Stomach (tissue), 9 donors: Measurements from ENCODE around the gene TP53RK. TPM values are rescaled to one million over a fixed set of nuclear protein-coding genes. Genes with fewer than 3 reads are reported as not detected.

Experiments used
- DNase-seq, 2 donors: peaks; one replicate each; pipeline versions ENCODE4 v3.0.0 to v3.0.0-alpha.2; 2013 to 2019
- H3K27ac ChIP-seq, 5 donors: fragments of 200-600 bp in 4 of 5; sonication (generic) in 4 of 5; one replicate each; pipeline ENCODE4 v1.5.1; 2013 to 2019; ENCODE audit warnings: mild to moderate bottlenecking in 1 of 5, moderate library complexity in 1 of 5
- H3K27me3 ChIP-seq, 3 donors: fragments of 200-600 bp; sonication (generic); one replicate each; pipeline ENCODE4 v1.5.1; 2017 to 2019; ENCODE audit warnings: mixed run types in 1 of 3
- H3K36me3 ChIP-seq, 4 donors: fragments of 200-600 bp; sonication (generic); 1 replicate in 3 of 4; 2 replicates in 1 of 4; pipeline ENCODE4 v1.5.1; 2016 to 2019
- H3K4me1 ChIP-seq, 4 donors: fragments of 200-600 bp; sonication (generic); one replicate each; pipeline ENCODE4 v1.5.1; 2016 to 2019
- H3K4me3 ChIP-seq, 4 donors: fragments of 200-600 bp; sonication (generic) in 3 of 4; one replicate each; pipeline ENCODE4 v1.5.1; 2016 to 2019; ENCODE audit warnings: mild to moderate bottlenecking in 1 of 4
- H3K9me3 ChIP-seq, 4 donors: fragments of 200-600 bp; sonication (generic); one replicate each; pipeline ENCODE4 v1.5.1; 2016 to 2019
- CTCF ChIP-seq, 7 experiments: fragments of 450-650 bp in 4 of 7; fragments of 200-600 bp in 3 of 7; sonication (generic) in 3 of 7; IDR thresholded peaks; one replicate each; pipeline ENCODE4 v1.5.1; 2016 to 2019; ENCODE audit warnings: antibody characterized with exemption in 7 of 7, control low read depth in 2 of 7, mild to moderate bottlenecking in 1 of 7
- EP300 ChIP-seq: sonication (generic); formaldehyde crosslinking; IDR thresholded peaks from one replicate; pipeline ENCODE4 v1.6.1; 2017; ENCODE audit warnings: antibody characterized with exemption
- POLR2A ChIP-seq, 4 donors: fragments of 450-650 bp; IDR thresholded peaks; one replicate each; pipeline ENCODE4 v1.6.1; 2016; ENCODE audit warnings: antibody characterized with exemption in 4 of 4, control low read depth in 2 of 4, mild to moderate bottlenecking in 1 of 4, moderate library complexity in 1 of 4
- POLR2AphosphoS5 ChIP-seq, 3 donors: sonication (generic); formaldehyde crosslinking; IDR thresholded peaks; one replicate each; pipeline ENCODE4 v1.6.1; 2016; ENCODE audit warnings: antibody characterized with exemption in 3 of 3
- WGBS, 5 donors: extraction: QIAGEN DNeasy Blood & Tissue Kit in 3 of 5; methylation state at CpG; one replicate each; pipeline versions ENCODE4 v1.1.5 to v1.1.7; 2013 to 2018; 5-methylcytosine and 5-hydroxymethylcytosine counted together
- intact Hi-C: fragments of 100-400 bp; cut with DNase I; formaldehyde crosslinking; loops from one replicate; pipeline ENCODE4 v1.15.1; 2023; ENCODE audit warnings: low total_unique reads
- polyA plus RNA-seq, 3 donors: library from polyadenylated mRNA; stranded (reverse); fragments of 200-250 nt; gene quantifications; one replicate each; pipeline ENCODE4 v1.2.3, GENCODE V29; 2013
- total RNA-seq, 5 donors: library from RNA; depleted of rRNA; stranded (reverse); fragments of >200 nt; gene quantifications; one replicate each; pipeline versions ENCODE4 v1.1.0 to v1.2.3, GENCODE V29; 2014 to 2016
- donor health status: healthy with polysubstance abuse.
- donor health status: Bipolar disorder and iron deficiency.
- donor health status: healthy.

TP53RK gene
- total and polyA plus RNA-seq, 8 donors: 1.8 to 64.3 (median 12.9) TPM

- no peaks in the 10 kb centered on the region for H3K27me3 ChIP-seq
- no peak overlapping the region for H3K4me3 ChIP-seq
- H3K36me3 ChIP-seq: peaks cover 0 to 9% (median 0%) of the 10 kb centered on the region in 4 donors
- WGBS, 5 donors: 93 to 100% (median 96%) methylated on average over 2 to 3 of the region's 3 CpGs
- peaks cover 0 to 26% (median 13%) of the 10 kb centered on the region in 4 donors for H3K9me3 ChIP-seq
- intact Hi-C loops: no loop called here
- DNase-seq: no peak
- no peaks in the 10 kb centered on the region for H3K4me1 ChIP-seq
- TF ChIP-seq CTCF (IDR thresholded peaks at IDR 0.05): no peak
- no peak for TF ChIP-seq POLR2A (IDR thresholded peaks at IDR 0.05)
- TF ChIP-seq EP300: no peak
- TF ChIP-seq POLR2AphosphoS5 (IDR thresholded peaks at IDR 0.05): no peak
- H3K27ac ChIP-seq: no peak overlapping the region
These were observed 17.2 kb downstream of the TP53RK start for GRCh38 chr20:46671866-46672542.

GRCh38 chr20:46670585-46671584 is 18.4 kb downstream of the TP53RK start:
- intact Hi-C loops: no loop called here
- H3K27me3 ChIP-seq: no peaks in the 10 kb centered on the region
- peaks cover 0 to 9% (median 0%) of the 10 kb centered on the region in 4 donors for H3K36me3 ChIP-seq
- no peak overlapping the region for H3K4me3 ChIP-seq
- TF ChIP-seq POLR2AphosphoS5 (IDR thresholded peaks at IDR 0.05) (no peak), CTCF (IDR thresholded peaks at IDR 0.05) (no peak), POLR2A (IDR thresholded peaks at IDR 0.05) (no peak), EP300 (no peak)
- no peak overlapping the region for H3K27ac ChIP-seq
- no peaks in the 10 kb centered on the region for H3K4me1 ChIP-seq
- H3K9me3 ChIP-seq: peaks cover 0 to 26% (median 13%) of the 10 kb centered on the region in 4 donors
- peak in 1 of 2 donors; percentile 49 for DNase-seq
- whole genome bisulfite sequencing, 5 donors: 39 to 65% (median 52%) methylated on average over 3 of the region's 3 CpGs

- Histone ChIP-seq H3K36me3 (peaks cover 0 to 9% (median 0%) of the 10 kb centered on the region in 4 donors), H3K27me3 (no peaks in the 10 kb centered on the region), H3K9me3 (peaks cover 0 to 26% (median 13%) of the 10 kb centered on the region in 4 donors), H3K27ac (no peak overlapping the region), H3K4me3 (no peak overlapping the region), H3K4me1 (no peaks in the 10 kb centered on the region)
- no peak for DNase-seq
- TF ChIP-seq EP300 (no peak), POLR2A (IDR thresholded peaks at IDR 0.05) (no peak), POLR2AphosphoS5 (IDR thresholded peaks at IDR 0.05) (no peak), CTCF (IDR thresholded peaks at IDR 0.05) (no peak)
- 81 to 92% (median 87%) methylated on average over 2 of the region's 2 CpGs for WGBS, 5 donors
- intact Hi-C loops: no loop called here
These were observed 19.0 kb downstream of the TP53RK start for GRCh38 chr20:46670228-46670584.

GRCh38 chr20:46666818-46667515 is 22.3 kb downstream of the TP53RK start:
- Histone ChIP-seq H3K36me3 (peaks cover 0 to 9% (median 0%) of the 10 kb centered on the region in 4 donors), H3K4me3 (no peak overlapping the region), H3K27ac (no peak overlapping the region), H3K27me3 (no peaks in the 10 kb centered on the region), H3K9me3 (peaks cover 0 to 15% (median 10%) of the 10 kb centered on the region in 4 donors), H3K4me1 (no peaks in the 10 kb centered on the region)
- TF ChIP-seq CTCF (IDR thresholded peaks at IDR 0.05) (no peak), EP300 (no peak), POLR2AphosphoS5 (IDR thresholded peaks at IDR 0.05) (no peak), POLR2A (IDR thresholded peaks at IDR 0.05) (no peak)
- no peak for DNase-seq
- 79 to 92% (median 85%) methylated on average over 6 of the region's 6 CpGs for WGBS, 5 donors
- intact Hi-C loops: no loop called here
